ENCODE results near the gene TNS3. TPM values are rescaled to one million over a fixed set of nuclear protein-coding genes. Genes with fewer than 3 reads are reported as not detected.
A peak's percentile ranks its signal among the peaks of the same experiment; 100 is the strongest.

Gene TNS3
- total and polyA plus RNA-seq, 9 donors = 20.2 to 49.1 (median 29.7) TPM

DNA sequence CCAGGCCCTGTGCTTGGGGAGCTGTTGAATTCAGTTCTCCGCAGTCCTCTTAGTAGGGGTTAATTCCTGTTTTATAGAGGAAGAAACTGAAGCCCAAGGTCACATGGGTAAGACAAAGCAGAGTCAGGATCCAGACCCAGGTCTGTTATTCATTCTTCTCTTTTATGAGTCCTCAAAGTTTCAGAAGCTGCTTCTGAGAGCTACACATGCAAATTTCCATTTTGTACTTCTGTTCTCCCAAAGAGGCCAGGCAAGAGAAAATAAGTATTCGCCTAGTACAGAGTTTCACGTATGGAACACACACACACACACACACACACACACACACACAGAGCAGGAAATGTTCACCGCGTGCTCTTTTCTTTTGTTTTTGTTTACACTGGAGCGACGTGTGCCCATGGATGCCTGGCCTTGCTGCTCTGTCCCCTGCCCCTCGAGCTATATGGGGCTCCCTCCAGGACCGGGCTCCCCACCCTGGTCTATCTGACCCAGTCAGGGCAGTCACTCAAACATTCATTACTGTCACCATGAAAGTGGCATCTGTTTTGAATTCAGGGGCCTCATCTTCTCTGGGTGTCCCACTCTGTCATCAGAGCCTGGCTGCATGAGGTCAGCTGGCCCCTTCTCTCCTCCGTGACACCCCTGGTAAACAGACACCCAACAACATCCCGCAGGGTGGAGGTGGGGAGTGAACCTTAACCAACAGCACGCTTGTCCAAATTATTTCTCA, 84.4 kb downstream of the TNS3 start:
- no peaks in the 10 kb centered on the region for H3K27me3 ChIP-seq (ENCODE audit: control insufficient read depth, insufficient read depth, low read length)
- H3K27ac ChIP-seq (ENCODE audit: low read length) = peak overlapping the region; percentile 56
- H3K4me3 ChIP-seq (ENCODE audit: low read length) = no peak overlapping the region
- H3K9me3 ChIP-seq (replicated peaks; ENCODE audit: control insufficient read depth, low read depth, low read length) = no peaks in the 10 kb centered on the region
- H3K36me3 ChIP-seq (ENCODE audit: control insufficient read depth, insufficient read depth, low read length) = no peaks in the 10 kb centered on the region
- H3K4me1 ChIP-seq (ENCODE audit: control insufficient read depth, insufficient read depth, low read length) = peaks cover 78% of the 10 kb centered on the region
- 19% methylated on average over 6 of the region's 12 CpGs for WGBS (ENCODE audit: insufficient coverage)
- peak; percentile 73 for DNase-seq

DNA sequence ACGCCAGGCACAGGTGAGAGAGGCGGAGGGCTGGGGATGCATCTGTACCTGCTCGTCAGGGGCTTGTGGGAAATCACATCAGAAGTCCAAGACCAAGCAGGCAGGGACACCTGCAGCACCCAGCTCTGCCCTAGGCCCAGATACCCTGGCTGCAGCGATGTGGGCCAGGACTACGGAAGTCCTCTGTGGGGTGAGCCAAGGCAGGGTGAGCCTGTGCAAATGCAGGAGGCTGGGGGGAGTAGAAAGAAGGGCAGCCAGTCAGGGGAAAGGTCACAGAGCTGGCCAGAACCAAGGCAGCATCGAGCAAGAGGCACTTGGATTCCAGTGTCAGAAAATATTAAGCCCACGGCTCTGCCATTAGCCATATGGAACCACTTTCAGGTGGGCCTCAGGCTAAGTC, 85.2 kb downstream of the TNS3 start:
- no peak for DNase-seq
- 68% methylated on average over 7 of the region's 7 CpGs for WGBS (ENCODE audit: insufficient coverage)
- H3K27me3 ChIP-seq (ENCODE audit: control insufficient read depth, insufficient read depth, low read length) = no peaks in the 10 kb centered on the region
- no peaks in the 10 kb centered on the region for H3K9me3 ChIP-seq (replicated peaks; ENCODE audit: control insufficient read depth, low read depth, low read length)
- no peak overlapping the region for H3K27ac ChIP-seq (ENCODE audit: low read length)
- H3K4me1 ChIP-seq (ENCODE audit: control insufficient read depth, insufficient read depth, low read length) = peaks cover 76% of the 10 kb centered on the region
- H3K4me3 ChIP-seq (ENCODE audit: low read length) = no peak overlapping the region
- H3K36me3 ChIP-seq (ENCODE audit: control insufficient read depth, insufficient read depth, low read length) = no peaks in the 10 kb centered on the region

DNA sequence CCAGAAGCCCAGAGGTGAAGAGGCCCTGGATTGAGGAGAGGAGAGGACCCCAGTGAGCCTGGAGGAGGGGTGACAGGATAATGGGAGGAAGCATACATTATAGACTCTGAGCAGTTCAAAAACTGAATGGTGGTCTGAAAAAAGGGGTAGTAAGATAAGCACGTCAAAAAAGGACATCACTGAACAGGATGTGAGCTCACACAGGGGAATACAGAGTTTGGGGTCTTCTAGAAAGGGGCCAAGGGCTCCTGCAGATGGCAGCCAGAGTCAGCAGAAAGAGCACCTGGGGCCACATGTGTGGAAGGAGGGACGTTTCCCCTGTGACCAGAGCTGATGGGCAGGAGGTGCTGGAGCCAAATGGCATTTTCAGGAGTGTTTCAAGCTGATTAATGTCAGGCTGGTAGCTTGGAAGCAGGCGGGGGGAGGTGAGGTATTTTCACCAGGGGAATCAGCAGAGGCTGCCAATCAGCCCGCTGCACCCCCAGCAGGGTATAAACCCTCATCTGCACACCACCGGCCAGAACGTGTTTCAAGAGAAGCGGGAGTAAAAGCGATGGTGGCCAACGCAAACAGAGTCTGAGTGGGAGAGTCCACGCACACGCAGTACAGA, 85.8 kb downstream of the TNS3 start:
- Histone ChIP-seq H3K36me3 (ENCODE audit: control insufficient read depth, insufficient read depth, low read length) (no peaks in the 10 kb centered on the region), H3K4me1 (ENCODE audit: control insufficient read depth, insufficient read depth, low read length) (peaks cover 71% of the 10 kb centered on the region), H3K4me3 (ENCODE audit: low read length) (no peak overlapping the region), H3K9me3 (replicated peaks; ENCODE audit: control insufficient read depth, low read depth, low read length) (no peaks in the 10 kb centered on the region), H3K27me3 (ENCODE audit: control insufficient read depth, insufficient read depth, low read length) (no peaks in the 10 kb centered on the region), H3K27ac (ENCODE audit: low read length) (no peak overlapping the region)
- DNase-seq = no peak
- WGBS (ENCODE audit: insufficient coverage) = 80% methylated on average over 9 of the region's 11 CpGs

DNA sequence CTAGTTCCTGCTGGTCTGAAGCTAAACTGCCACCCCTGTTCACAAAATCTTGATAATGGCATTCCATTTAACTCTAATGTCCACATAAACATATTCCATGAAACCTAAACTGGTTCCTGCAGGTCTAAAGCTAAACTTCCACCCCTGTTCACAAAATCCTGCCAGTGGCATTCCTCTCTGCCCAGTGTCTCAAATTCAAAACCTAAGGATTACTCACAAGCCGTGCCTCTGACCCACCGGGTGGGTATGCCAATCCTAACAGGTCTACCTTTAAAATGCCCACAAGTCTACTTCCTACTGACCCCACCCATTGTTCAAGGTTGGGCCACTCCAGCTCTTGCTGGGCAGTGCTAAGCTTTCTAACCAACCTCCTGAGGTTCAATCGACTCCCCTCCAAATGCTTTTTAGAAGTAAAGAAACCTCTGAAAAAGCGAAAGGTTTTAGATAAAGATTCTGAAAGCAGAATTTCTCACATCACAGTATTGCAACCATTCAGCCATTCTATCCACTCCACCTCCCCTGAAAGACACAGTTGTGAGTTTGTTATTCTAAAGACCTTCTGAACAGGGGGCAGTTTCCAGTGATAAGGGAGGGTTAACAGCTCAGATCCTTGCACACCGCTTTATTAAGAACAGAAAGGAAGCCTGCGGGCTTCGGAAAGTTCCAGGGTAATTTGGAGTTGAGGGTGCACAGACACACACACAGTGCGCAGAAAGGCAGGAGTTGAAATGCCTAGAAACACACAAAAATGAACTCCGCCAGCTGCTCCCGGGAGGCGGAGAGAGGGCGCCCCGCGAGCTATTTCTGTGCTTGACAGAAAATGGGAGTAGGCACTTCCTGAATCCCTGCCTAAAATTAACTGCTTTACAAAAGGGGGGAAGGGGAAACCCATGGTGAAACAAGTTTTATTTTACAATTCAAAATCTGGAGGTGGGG, 87.7 kb downstream of the TNS3 start:
- WGBS (ENCODE audit: insufficient coverage) = 58% methylated on average over 3 of the region's 14 CpGs
- peak overlapping the region; percentile 67 for H3K27ac ChIP-seq (ENCODE audit: low read length)

GRCh38 chr7:47492716-47493325, 89.1 kb downstream of the TNS3 start:
- no peaks in the 10 kb centered on the region for H3K27me3 ChIP-seq (ENCODE audit: control insufficient read depth, insufficient read depth, low read length)
- no peak for DNase-seq
- no peak overlapping the region for H3K27ac ChIP-seq (ENCODE audit: low read length)
- 54% methylated on average over 9 of the region's 14 CpGs for WGBS (ENCODE audit: insufficient coverage)
- H3K36me3 ChIP-seq (ENCODE audit: control insufficient read depth, insufficient read depth, low read length) = no peaks in the 10 kb centered on the region
- H3K4me3 ChIP-seq (ENCODE audit: low read length) = no peak overlapping the region
- peaks cover 75% of the 10 kb centered on the region for H3K4me1 ChIP-seq (ENCODE audit: control insufficient read depth, insufficient read depth, low read length)
- H3K9me3 ChIP-seq (replicated peaks; ENCODE audit: control insufficient read depth, low read depth, low read length) = no peaks in the 10 kb centered on the region

More for the DNA sequence above, 87.7 kb downstream of the TNS3 start:
- peak; percentile 66 for DNase-seq
- Histone ChIP-seq H3K4me1 (ENCODE audit: control insufficient read depth, insufficient read depth, low read length) (peaks cover 73% of the 10 kb centered on the region), H3K9me3 (replicated peaks; ENCODE audit: control insufficient read depth, low read depth, low read length) (no peaks in the 10 kb centered on the region), H3K4me3 (ENCODE audit: low read length) (no peak overlapping the region), H3K27me3 (ENCODE audit: control insufficient read depth, insufficient read depth, low read length) (no peaks in the 10 kb centered on the region), H3K36me3 (ENCODE audit: control insufficient read depth, insufficient read depth, low read length) (no peaks in the 10 kb centered on the region)

- no peak for DNase-seq
- H3K27ac ChIP-seq (ENCODE audit: low read length) = no peak overlapping the region
- no peaks in the 10 kb centered on the region for H3K27me3 ChIP-seq (ENCODE audit: control insufficient read depth, insufficient read depth, low read length)
- WGBS (ENCODE audit: insufficient coverage) = 93% methylated on average over 8 of the region's 24 CpGs
- no peaks in the 10 kb centered on the region for H3K9me3 ChIP-seq (replicated peaks; ENCODE audit: control insufficient read depth, low read depth, low read length)
- H3K4me1 ChIP-seq (ENCODE audit: control insufficient read depth, insufficient read depth, low read length) = peaks cover 59% of the 10 kb centered on the region
- H3K4me3 ChIP-seq (ENCODE audit: low read length) = no peak overlapping the region
- no peaks in the 10 kb centered on the region for H3K36me3 ChIP-seq (ENCODE audit: control insufficient read depth, insufficient read depth, low read length)
These were observed 91.2 kb downstream of the TNS3 start for GRCh38 chr7:47490501-47491265.

- no peak overlapping the region for H3K4me3 ChIP-seq (ENCODE audit: low read length)
- WGBS (ENCODE audit: insufficient coverage) = no CpG with 5 or more reads among the region's 7 CpGs
- peaks cover 60% of the 10 kb centered on the region for H3K4me1 ChIP-seq (ENCODE audit: control insufficient read depth, insufficient read depth, low read length)
- no peaks in the 10 kb centered on the region for H3K36me3 ChIP-seq (ENCODE audit: control insufficient read depth, insufficient read depth, low read length)
- H3K9me3 ChIP-seq (replicated peaks; ENCODE audit: control insufficient read depth, low read depth, low read length) = no peaks in the 10 kb centered on the region
- peak overlapping the region; percentile 60 for H3K27ac ChIP-seq (ENCODE audit: low read length)
- H3K27me3 ChIP-seq (ENCODE audit: control insufficient read depth, insufficient read depth, low read length) = no peaks in the 10 kb centered on the region
- no peak for DNase-seq
These were observed 92.3 kb downstream of the TNS3 start for GRCh38 chr7:47489624-47490023.

GRCh38 chr7:47488969-47489342, 93.0 kb downstream of the TNS3 start:
- Histone ChIP-seq H3K4me3 (ENCODE audit: low read length) (no peak overlapping the region), H3K27me3 (ENCODE audit: control insufficient read depth, insufficient read depth, low read length) (no peaks in the 10 kb centered on the region), H3K27ac (ENCODE audit: low read length) (peak overlapping the region; percentile 60), H3K36me3 (ENCODE audit: control insufficient read depth, insufficient read depth, low read length) (no peaks in the 10 kb centered on the region), H3K4me1 (ENCODE audit: control insufficient read depth, insufficient read depth, low read length) (peaks cover 60% of the 10 kb centered on the region), H3K9me3 (replicated peaks; ENCODE audit: control insufficient read depth, low read depth, low read length) (no peaks in the 10 kb centered on the region)
- DNase-seq = peak; percentile 64
- WGBS (ENCODE audit: insufficient coverage) = 100% methylated on average over 1 of the region's 8 CpGs

GRCh38 chr7:47488201-47488968, 93.5 kb downstream of the TNS3 start:
- H3K27ac ChIP-seq (ENCODE audit: low read length) = peak overlapping the region; percentile 60

More at GRCh38 chr7:47488201-47488968, 93.5 kb downstream of the TNS3 start:
- Histone ChIP-seq H3K4me1 (ENCODE audit: control insufficient read depth, insufficient read depth, low read length) (peaks cover 60% of the 10 kb centered on the region), H3K9me3 (replicated peaks; ENCODE audit: control insufficient read depth, low read depth, low read length) (no peaks in the 10 kb centered on the region), H3K27me3 (ENCODE audit: control insufficient read depth, insufficient read depth, low read length) (no peaks in the 10 kb centered on the region), H3K4me3 (ENCODE audit: low read length) (no peak overlapping the region), H3K36me3 (ENCODE audit: control insufficient read depth, insufficient read depth, low read length) (no peaks in the 10 kb centered on the region)
- DNase-seq = peak; percentile 46
- WGBS (ENCODE audit: insufficient coverage) = 73% methylated on average over 3 of the region's 12 CpGs
